HepG2 (cell line): ENCODE data around the gene RPS25. TPM values are rescaled to one million over a fixed set of nuclear protein-coding genes. Genes with fewer than 3 reads are reported as not detected.

Experiments
- ARNT2 ChIP-seq: sonication (generic); formaldehyde crosslinking; IDR thresholded peaks from 2 replicates; pipeline ENCODE4 v1.8.0; 2022; ENCODE audit warnings: mild to moderate bottlenecking, low read depth, missing genetic modification reagents, moderate library complexity
- DBP ChIP-seq: sonication (generic); formaldehyde crosslinking; IDR thresholded peaks from 2 replicates; pipeline ENCODE4 v1.4.0; 2020; ENCODE audit warnings: missing genetic modification reagents; ENCODE audit errors: not compliant biosample characterization
- GATA4 ChIP-seq: sonication (generic); IDR thresholded peaks from 2 replicates; pipeline ENCODE4 v1.6.1; 2016; ENCODE audit warnings: antibody characterized with exemption, low read depth, borderline replicate concordance
- MAX ChIP-seq: IDR thresholded peaks from 2 replicates; pipeline ENCODE4 v1.6.1; 2012; ENCODE audit warnings: inconsistent platforms
- MZF1 ChIP-seq: sonication (generic); formaldehyde crosslinking; IDR thresholded peaks from 2 replicates; pipeline ENCODE4 v1.8.1; 2023; ENCODE audit warnings: mild to moderate bottlenecking, missing genetic modification reagents, borderline replicate concordance
- PRPF4 ChIP-seq: fragments of 200-400 bp; formaldehyde crosslinking; IDR thresholded peaks from 2 replicates; pipeline ENCODE4 v1.6.1; 2016; ENCODE audit warnings: low read length, low read depth; ENCODE audit not compliant: poor library complexity, severe bottlenecking
- RORA ChIP-seq: sonication (generic); formaldehyde crosslinking; IDR thresholded peaks from 2 replicates; pipeline ENCODE4 v1.5.0; 2020; ENCODE audit warnings: mild to moderate bottlenecking, missing genetic modification reagents, moderate library complexity
- TFDP2 ChIP-seq: sonication (generic); formaldehyde crosslinking; IDR thresholded peaks from 2 replicates; pipeline ENCODE4 v1.4.0; 2020; ENCODE audit warnings: missing genetic modification reagents
- ZFP62 ChIP-seq: sonication (generic); formaldehyde crosslinking; IDR thresholded peaks from 2 replicates; pipeline ENCODE4 v1.4.0; 2020; ENCODE audit warnings: missing genetic modification reagents
- ZFYVE20 ChIP-seq: sonication (generic); formaldehyde crosslinking; IDR thresholded peaks from 2 replicates; pipeline ENCODE4 v1.8.0; 2023; ENCODE audit warnings: low read depth, mild to moderate bottlenecking, moderate library complexity, missing genetic modification reagents, borderline replicate concordance
- ZNF256 ChIP-seq: sonication (generic); formaldehyde crosslinking; conservative IDR thresholded peaks from 2 replicates; pipeline ENCODE4 v1.4.0; 2020; ENCODE audit warnings: missing genetic modification reagents
- ZNF589 ChIP-seq: sonication (generic); formaldehyde crosslinking; conservative IDR thresholded peaks from 2 replicates; pipeline ENCODE4 v1.8.0; 2022; ENCODE audit warnings: mild to moderate bottlenecking, moderate library complexity, missing genetic modification reagents
- ZNF687 ChIP-seq: sonication (generic); formaldehyde crosslinking; IDR thresholded peaks from 2 replicates; pipeline ENCODE4 v1.5.1; 2020; ENCODE audit warnings: mild to moderate bottlenecking, missing genetic modification reagents, moderate library complexity
- ZSCAN31 ChIP-seq: sonication (generic); formaldehyde crosslinking; IDR thresholded peaks from 2 replicates; pipeline ENCODE4 v1.5.0; 2020; ENCODE audit warnings: low read depth, mild to moderate bottlenecking, missing genetic modification reagents
- ZSCAN9 ChIP-seq: IDR thresholded peaks from 2 replicates; pipeline ENCODE4 v1.6.1; 2016; ENCODE audit warnings: borderline replicate concordance
- polyA plus RNA-seq, 8 experiments: library from polyadenylated mRNA; depleted of rRNA in 3 of 8; stranded (reverse) in 7 of 8; unstranded in 1 of 8; fragments of >200 nt; fragmentation: Illumina TruSeq in 4 of 8; extraction: Trizol in 4 of 8; gene quantifications; 2 replicates each; pipeline versions ENCODE4 v1.2.1 to v1.2.3, GENCODE V29; 2011 to 2016; ENCODE audit warnings: low read depth in 4 of 8, missing spikeins in 1 of 8, mixed read lengths in 1 of 8; ENCODE audit not compliant: insufficient read depth in 1 of 8
- total RNA-seq, 5 experiments: library from RNA; depleted of rRNA; stranded (reverse); fragments of >200 nt; fragmentation: Illumina TruSeq; extraction: Trizol; gene quantifications; 2 replicates each; pipeline ENCODE4 v1.2.3, GENCODE V29; 2016; ENCODE audit warnings: low read depth in 1 of 5
- TF ChIP-seq, protein P1 (sequence below): sonication (generic); formaldehyde crosslinking; IDR thresholded peaks from 2 replicates; pipeline ENCODE4 v1.8.1; 2022; ENCODE audit warnings: low read depth, mild to moderate bottlenecking, missing genetic modification reagents
- TF ChIP-seq, protein P2 (sequence below): sonication (generic); formaldehyde crosslinking; IDR thresholded peaks from 2 replicates; pipeline ENCODE4 v1.8.1; 2023; ENCODE audit warnings: mild to moderate bottlenecking, missing genetic modification reagents, borderline replicate concordance
- TF ChIP-seq, protein P3 (sequence below): sonication (generic); formaldehyde crosslinking; IDR thresholded peaks from 2 replicates; pipeline ENCODE4 v1.5.0; 2020; ENCODE audit warnings: missing genetic modification reagents

Gene RPS25
- total and polyA plus RNA-seq, 2 of the 13 experiments (the other 11 are each of a cell fraction or from before 2014, with no cell fraction given): 839 to 1,415 TPM

GRCh38 chr11:118997627-118998387, 20.3 kb downstream of the RPS25 start, which contains the start of gene CENATAC (continued):
- TF ChIP-seq, protein P1, sequence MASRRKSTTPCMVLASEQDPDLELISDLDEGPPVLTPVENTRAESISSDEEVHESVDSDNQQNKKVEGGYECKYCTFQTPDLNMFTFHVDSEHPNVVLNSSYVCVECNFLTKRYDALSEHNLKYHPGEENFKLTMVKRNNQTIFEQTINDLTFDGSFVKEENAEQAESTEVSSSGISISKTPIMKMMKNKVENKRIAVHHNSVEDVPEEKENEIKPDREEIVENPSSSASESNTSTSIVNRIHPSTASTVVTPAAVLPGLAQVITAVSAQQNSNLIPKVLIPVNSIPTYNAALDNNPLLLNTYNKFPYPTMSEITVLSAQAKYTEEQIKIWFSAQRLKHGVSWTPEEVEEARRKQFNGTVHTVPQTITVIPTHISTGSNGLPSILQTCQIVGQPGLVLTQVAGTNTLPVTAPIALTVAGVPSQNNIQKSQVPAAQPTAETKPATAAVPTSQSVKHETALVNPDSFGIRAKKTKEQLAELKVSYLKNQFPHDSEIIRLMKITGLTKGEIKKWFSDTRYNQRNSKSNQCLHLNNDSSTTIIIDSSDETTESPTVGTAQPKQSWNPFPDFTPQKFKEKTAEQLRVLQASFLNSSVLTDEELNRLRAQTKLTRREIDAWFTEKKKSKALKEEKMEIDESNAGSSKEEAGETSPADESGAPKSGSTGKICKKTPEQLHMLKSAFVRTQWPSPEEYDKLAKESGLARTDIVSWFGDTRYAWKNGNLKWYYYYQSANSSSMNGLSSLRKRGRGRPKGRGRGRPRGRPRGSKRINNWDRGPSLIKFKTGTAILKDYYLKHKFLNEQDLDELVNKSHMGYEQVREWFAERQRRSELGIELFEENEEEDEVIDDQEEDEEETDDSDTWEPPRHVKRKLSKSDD: peak; percentile 34; the same call in 1 of the 2 replicates
- TF ChIP-seq ARNT2 (no peak), ZFYVE20 (no peak), ZNF687 (CRISPR knock-in tag) (peak; percentile 96), TFDP2 (peak; percentile 91), ZSCAN9 (CRISPR knock-in tag) (peak; percentile 59; the same call in 1 of the 2 replicates), ZSCAN31 (CRISPR knock-in tag) (no peak), RORA (no peak), MAX (peak; percentile 73), PRPF4 (no peak), ZFP62 (CRISPR knock-in tag) (no peak), DBP (CRISPR knock-in tag) (no peak), GATA4 (peak; percentile 26; the same call in 1 of the 2 replicates), ZNF589 (CRISPR knock-in tag) (peak; percentile 58; the same call in 1 of the 2 replicates), MZF1 (0 out of 2 replicates have a peak, but pooled peaks have one; percentile 45), ZNF256 (no peak)
- TF ChIP-seq, protein P2, sequence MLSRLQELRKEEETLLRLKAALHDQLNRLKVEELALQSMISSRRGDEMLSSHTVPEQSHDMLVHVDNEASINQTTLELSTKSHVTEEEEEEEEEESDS (CRISPR knock-in tag): no peak
- TF ChIP-seq, protein P3, sequence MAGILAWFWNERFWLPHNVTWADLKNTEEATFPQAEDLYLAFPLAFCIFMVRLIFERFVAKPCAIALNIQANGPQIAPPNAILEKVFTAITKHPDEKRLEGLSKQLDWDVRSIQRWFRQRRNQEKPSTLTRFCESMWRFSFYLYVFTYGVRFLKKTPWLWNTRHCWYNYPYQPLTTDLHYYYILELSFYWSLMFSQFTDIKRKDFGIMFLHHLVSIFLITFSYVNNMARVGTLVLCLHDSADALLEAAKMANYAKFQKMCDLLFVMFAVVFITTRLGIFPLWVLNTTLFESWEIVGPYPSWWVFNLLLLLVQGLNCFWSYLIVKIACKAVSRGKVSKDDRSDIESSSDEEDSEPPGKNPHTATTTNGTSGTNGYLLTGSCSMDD (CRISPR knock-in tag): no peak
